ENCODE measurements around the gene ZNF385B. TPM values are rescaled to one million over a fixed set of nuclear protein-coding genes. Genes with fewer than 3 reads are reported as not detected.
"Not testable (repeated sequence)": the region's sequence is repeated elsewhere in the genome, so short reads cannot be mapped to it uniquely, and the experiment has no call there.

The ZNF385B gene
- total and polyA plus RNA-seq, 2 donors from 2014 or later, result 5.9 to 10.9 TPM

DNA sequence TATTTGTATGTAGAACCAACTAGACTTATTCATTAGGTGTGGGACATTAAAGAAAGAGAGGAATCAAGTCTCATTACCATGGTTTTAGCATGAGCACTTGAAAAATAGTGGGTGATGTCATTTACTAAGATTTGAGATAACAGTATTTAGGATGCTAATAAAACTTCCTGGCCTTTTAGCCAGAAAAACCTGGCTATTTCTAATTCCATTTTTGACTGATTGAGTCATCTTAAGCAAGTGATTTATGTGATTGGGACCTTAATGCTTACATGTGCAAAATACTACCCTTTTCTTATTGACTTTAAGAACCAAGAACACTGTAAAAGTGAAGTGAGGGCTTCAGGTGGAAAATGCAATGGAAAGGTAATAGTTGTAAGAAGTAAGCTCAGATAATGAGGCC, 400.0 kb downstream of the ZNF385B start:
- H3K27me3 ChIP-seq (ENCODE audit: control insufficient read depth, insufficient read depth, low read length), result no peaks in the 10 kb centered on the region
- intact Hi-C loops (cut with DNase I), result no loop called here
- H3K27ac ChIP-seq (ENCODE audit: low read depth in 2 of 2, low read length in 2 of 2), result no peak overlapping the region
- DNase-seq (no peak), FAIRE-seq (no peak)
- no peak overlapping the region for H3K4me3 ChIP-seq (ENCODE audit: low read length in 3 of 3)
- H3K4me1 ChIP-seq (ENCODE audit: control insufficient read depth in 2 of 3, insufficient read depth in 2 of 3, low read depth in 1 of 3, low read length in 3 of 3), result no peaks in the 10 kb centered on the region
- TF ChIP-seq, protein P1, sequence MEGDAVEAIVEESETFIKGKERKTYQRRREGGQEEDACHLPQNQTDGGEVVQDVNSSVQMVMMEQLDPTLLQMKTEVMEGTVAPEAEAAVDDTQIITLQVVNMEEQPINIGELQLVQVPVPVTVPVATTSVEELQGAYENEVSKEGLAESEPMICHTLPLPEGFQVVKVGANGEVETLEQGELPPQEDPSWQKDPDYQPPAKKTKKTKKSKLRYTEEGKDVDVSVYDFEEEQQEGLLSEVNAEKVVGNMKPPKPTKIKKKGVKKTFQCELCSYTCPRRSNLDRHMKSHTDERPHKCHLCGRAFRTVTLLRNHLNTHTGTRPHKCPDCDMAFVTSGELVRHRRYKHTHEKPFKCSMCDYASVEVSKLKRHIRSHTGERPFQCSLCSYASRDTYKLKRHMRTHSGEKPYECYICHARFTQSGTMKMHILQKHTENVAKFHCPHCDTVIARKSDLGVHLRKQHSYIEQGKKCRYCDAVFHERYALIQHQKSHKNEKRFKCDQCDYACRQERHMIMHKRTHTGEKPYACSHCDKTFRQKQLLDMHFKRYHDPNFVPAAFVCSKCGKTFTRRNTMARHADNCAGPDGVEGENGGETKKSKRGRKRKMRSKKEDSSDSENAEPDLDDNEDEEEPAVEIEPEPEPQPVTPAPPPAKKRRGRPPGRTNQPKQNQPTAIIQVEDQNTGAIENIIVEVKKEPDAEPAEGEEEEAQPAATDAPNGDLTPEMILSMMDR (IDR thresholded peaks at IDR 0.05; ENCODE audit: borderline replicate concordance, extremely low read depth, insufficient read depth), result no peak
- no peaks in the 10 kb centered on the region for H3K9me3 ChIP-seq (ENCODE audit: control insufficient read depth in 2 of 3, insufficient read depth in 1 of 3, low read length in 3 of 3)
- no peak overlapping the region for H3K9ac ChIP-seq (ENCODE audit: low read length in 3 of 3)
- H3K36me3 ChIP-seq (ENCODE audit: control insufficient read depth in 2 of 3, insufficient read depth in 3 of 3, low read length in 3 of 3), result peaks cover 0 to 2% (median 0%) of the 10 kb centered on the region in 3 donors

DNA sequence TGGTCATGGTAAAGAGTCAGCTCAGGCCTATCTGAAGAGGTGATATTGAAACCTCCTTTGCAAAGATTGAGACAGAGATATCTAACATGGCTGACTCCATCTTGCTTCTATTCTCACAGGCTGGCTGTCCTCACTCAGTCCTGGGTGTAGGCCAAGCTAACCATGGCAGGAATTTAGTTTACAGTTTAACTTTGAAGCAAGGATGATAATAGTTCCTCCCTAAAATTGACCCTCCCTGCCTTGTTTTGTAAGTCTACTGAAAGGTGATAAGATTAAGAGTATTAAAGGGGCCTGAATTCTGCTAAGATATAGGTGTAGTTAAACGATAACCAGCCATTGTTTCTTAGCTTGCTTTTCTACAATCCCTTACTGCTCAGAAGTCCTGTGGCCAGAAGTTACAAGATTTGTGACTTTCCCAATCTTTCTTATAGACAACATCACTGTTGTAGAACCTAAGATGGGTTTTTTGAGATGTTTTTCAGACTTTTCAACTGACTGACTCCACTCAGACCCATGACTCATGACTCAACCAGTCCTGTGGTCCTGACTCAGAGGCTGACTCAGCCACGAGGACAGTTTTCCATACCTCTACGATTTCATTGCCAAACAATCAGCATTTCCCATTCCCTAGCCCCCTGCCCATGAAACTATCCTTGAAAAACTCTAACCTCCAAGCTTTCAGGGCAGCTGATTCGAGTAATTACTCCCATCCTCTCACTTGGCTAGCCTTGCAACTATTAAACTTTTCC, 401.1 kb downstream of the ZNF385B start:
- no peaks in the 10 kb centered on the region for H3K4me1 ChIP-seq (ENCODE audit: control insufficient read depth in 2 of 3, insufficient read depth in 2 of 3, low read depth in 1 of 3, low read length in 3 of 3)
- H3K9me3 ChIP-seq (ENCODE audit: control insufficient read depth in 2 of 3, insufficient read depth in 1 of 3, low read length in 3 of 3), result no peaks in the 10 kb centered on the region
- H3K36me3 ChIP-seq (ENCODE audit: control insufficient read depth in 2 of 3, insufficient read depth in 3 of 3, low read length in 3 of 3), result peaks cover 0 to under 1% (median 0%) of the 10 kb centered on the region in 3 donors
- FAIRE-seq, result no peak
- H3K4me3 ChIP-seq (ENCODE audit: low read length in 3 of 3), result no peak overlapping the region
- H3K27ac ChIP-seq (ENCODE audit: low read depth in 2 of 2, low read length in 2 of 2), result no peak overlapping the region
- no peak overlapping the region for H3K9ac ChIP-seq (ENCODE audit: low read length in 3 of 3)
- H3K27me3 ChIP-seq (ENCODE audit: control insufficient read depth, insufficient read depth, low read length), result no peaks in the 10 kb centered on the region
- intact Hi-C loops (cut with DNase I), result no loop called here
- TF ChIP-seq, protein P1 (IDR thresholded peaks at IDR 0.05; ENCODE audit: borderline replicate concordance, extremely low read depth, insufficient read depth), result no peak
- DNase-seq, result no peak

- DNase-seq; H3K27ac ChIP-seq (ENCODE audit: low read depth in 2 of 2, low read length in 2 of 2); H3K36me3 ChIP-seq (ENCODE audit: control insufficient read depth in 2 of 3, insufficient read depth in 3 of 3, low read length in 3 of 3); H3K4me1 ChIP-seq (ENCODE audit: control insufficient read depth in 2 of 3, insufficient read depth in 2 of 3, low read depth in 1 of 3, low read length in 3 of 3); H3K4me3 ChIP-seq (ENCODE audit: low read length in 3 of 3); H3K27me3 ChIP-seq (ENCODE audit: control insufficient read depth, insufficient read depth, low read length); H3K9me3 ChIP-seq (ENCODE audit: control insufficient read depth in 2 of 3, insufficient read depth in 1 of 3, low read length in 3 of 3); intact Hi-C loops (cut with DNase I); FAIRE-seq; H3K9ac ChIP-seq (ENCODE audit: low read length in 3 of 3): not testable (repeated sequence)
These were observed 403.3 kb downstream of the ZNF385B start for GRCh38 chr2:179458113-179458512.

DNA sequence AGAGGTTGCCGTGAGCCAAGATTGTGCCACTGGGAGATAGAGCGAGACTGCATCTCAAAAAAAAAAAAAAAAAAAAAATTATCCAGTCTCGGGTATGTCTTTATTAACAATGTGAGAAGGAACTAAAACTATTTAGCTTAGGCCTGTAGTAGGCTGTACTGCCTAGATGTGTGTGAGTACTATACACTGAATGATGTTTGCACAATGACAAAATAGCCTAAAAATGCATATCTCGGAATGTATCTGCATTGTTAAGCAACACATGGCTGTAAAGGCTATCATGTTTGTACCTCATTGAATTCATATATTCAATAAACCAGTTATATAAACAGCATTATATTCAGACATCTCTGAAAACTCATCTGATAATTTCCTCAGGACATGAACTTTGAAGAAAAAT, 405.6 kb downstream of the ZNF385B start:
- intact Hi-C loops (cut with DNase I), result no loop called here
- no peak for FAIRE-seq
- H3K9me3 ChIP-seq (ENCODE audit: control insufficient read depth in 2 of 3, insufficient read depth in 1 of 3, low read length in 3 of 3), result no peaks in the 10 kb centered on the region

More for the DNA sequence above, 405.6 kb downstream of the ZNF385B start:
- H3K27me3 ChIP-seq (ENCODE audit: control insufficient read depth, insufficient read depth, low read length), result no peaks in the 10 kb centered on the region
- H3K36me3 ChIP-seq (ENCODE audit: control insufficient read depth in 2 of 3, insufficient read depth in 3 of 3, low read length in 3 of 3), result no peaks in the 10 kb centered on the region
- no peak for DNase-seq
- no peak overlapping the region for H3K9ac ChIP-seq (ENCODE audit: low read length in 3 of 3)
- no peak overlapping the region for H3K4me3 ChIP-seq (ENCODE audit: low read length in 3 of 3)
- H3K4me1 ChIP-seq (ENCODE audit: control insufficient read depth in 2 of 3, insufficient read depth in 2 of 3, low read depth in 1 of 3, low read length in 3 of 3), result no peaks in the 10 kb centered on the region
- TF ChIP-seq, protein P1 (IDR thresholded peaks at IDR 0.05; ENCODE audit: borderline replicate concordance, extremely low read depth, insufficient read depth), result no peak
- H3K27ac ChIP-seq (ENCODE audit: low read depth in 2 of 2, low read length in 2 of 2), result no peak overlapping the region
